Uterus (tissue), 4 donors: ENCODE results near the gene IL20RB. TPM values are rescaled to one million over a fixed set of nuclear protein-coding genes. Genes with fewer than 3 reads are reported as not detected.

ENCODE experiments used
- DNase-seq, 2 donors: peaks; one replicate each; pipeline ENCODE4 v3.0.0-alpha.2; 2019 to 2020
- H3K27ac ChIP-seq, 2 donors: fragments of 200-600 bp; sonication (generic); 1 replicate in 1 of 2; 2 replicates in 1 of 2; pipeline ENCODE4 v1.5.1; 2016 to 2018
- H3K27me3 ChIP-seq, 2 donors: fragments of 200-600 bp; sonication (generic); one replicate each; pipeline ENCODE4 v1.5.1; 2018 to 2019; ENCODE audit warnings: control low read depth in 1 of 2
- H3K36me3 ChIP-seq, 2 donors: fragments of 200-600 bp; sonication (generic); one replicate each; pipeline ENCODE4 v1.5.1; 2019; ENCODE audit warnings: control low read depth in 1 of 2
- H3K4me1 ChIP-seq, 2 donors: fragments of 200-600 bp; sonication (generic); one replicate each; pipeline ENCODE4 v1.5.1; 2018 to 2019; ENCODE audit warnings: control low read depth in 1 of 2
- H3K4me3 ChIP-seq, 2 donors: fragments of 200-600 bp; sonication (generic); 1 replicate in 1 of 2; 2 replicates in 1 of 2; pipeline ENCODE4 v1.5.1; 2018 to 2019; ENCODE audit warnings: mild to moderate bottlenecking in 1 of 2
- H3K9me3 ChIP-seq, 2 donors: fragments of 200-600 bp; sonication (generic); one replicate each; pipeline ENCODE4 v1.5.1; 2019; ENCODE audit warnings: control low read depth in 1 of 2
- CTCF ChIP-seq, 4 experiments: fragments of 200-600 bp in 2 of 4; fragments of 450-650 bp in 2 of 4; sonication (generic) in 2 of 4; IDR thresholded peaks; one replicate each; pipeline ENCODE4 v1.5.1; 2016 to 2019; ENCODE audit warnings: antibody characterized with exemption in 4 of 4, mild to moderate bottlenecking in 2 of 4, moderate library complexity in 1 of 4
- POLR2A ChIP-seq, 2 donors: fragments of 450-650 bp; IDR thresholded peaks; one replicate each; pipeline ENCODE4 v1.6.1; 2016; ENCODE audit warnings: antibody characterized with exemption in 2 of 2, mild to moderate bottlenecking in 1 of 2, moderate library complexity in 1 of 2
- intact Hi-C: fragments of 100-400 bp; cut with DNase I; formaldehyde crosslinking; loops from one replicate; pipeline ENCODE4 v1.15.1; 2023; ENCODE audit warnings: low total_unique reads
- total RNA-seq, 4 donors: library from RNA; depleted of rRNA in 3 of 4; stranded (reverse); fragments of >200 nt in 3 of 4; gene quantifications; one replicate each; pipeline versions ENCODE4 v1.1.0 to v1.2.4, GENCODE V29; 2014 to 2023
- donor health status: DM: yes; HTN: yes; CAD: no.

IL20RB gene
- total RNA-seq, 4 donors from 2014 or later, result 2.6 TPM; not detected in 3

GRCh38 chr3:136989781-136990524 is 32.2 kb downstream of the IL20RB start:
- intact Hi-C loops, result no loop called here

GRCh38 chr3:136990826-136991225 is 33.0 kb downstream of the IL20RB start:
- DNase-seq, result no peak
- TF ChIP-seq POLR2A (IDR thresholded peaks at IDR 0.05) (no peak), CTCF (IDR thresholded peaks at IDR 0.05) (no peak)
- Histone ChIP-seq H3K4me3 (no peak overlapping the region), H3K36me3 (no peaks in the 10 kb centered on the region), H3K9me3 (no peaks in the 10 kb centered on the region), H3K27ac (no peak overlapping the region), H3K4me1 (peaks cover 0 to 5% of the 10 kb centered on the region in 2 donors), H3K27me3 (no peaks in the 10 kb centered on the region)
- intact Hi-C loops, result no loop called here

More at GRCh38 chr3:136989781-136990524, 32.2 kb downstream of the IL20RB start:
- Histone ChIP-seq H3K27me3 (no peaks in the 10 kb centered on the region), H3K36me3 (no peaks in the 10 kb centered on the region), H3K27ac (no peak overlapping the region), H3K4me3 (no peak overlapping the region), H3K9me3 (no peaks in the 10 kb centered on the region), H3K4me1 (peaks cover 0 to 5% of the 10 kb centered on the region in 2 donors)
- no peak for DNase-seq
- TF ChIP-seq POLR2A (IDR thresholded peaks at IDR 0.05) (no peak), CTCF (IDR thresholded peaks at IDR 0.05) (no peak)

- intact Hi-C loops, result no loop called here
- DNase-seq, result no peak
- Histone ChIP-seq H3K27me3 (no peaks in the 10 kb centered on the region), H3K9me3 (no peaks in the 10 kb centered on the region), H3K4me1 (peaks cover 0 to 10% of the 10 kb centered on the region in 2 donors), H3K36me3 (no peaks in the 10 kb centered on the region), H3K27ac (no peak overlapping the region), H3K4me3 (no peak overlapping the region)
- TF ChIP-seq CTCF (IDR thresholded peaks at IDR 0.05) (no peak), POLR2A (IDR thresholded peaks at IDR 0.05) (no peak)
Observed at GRCh38 chr3:136992115-136992514, 34.3 kb downstream of the IL20RB start.

GRCh38 chr3:136994772-136995516 is 37.2 kb downstream of the IL20RB start:
- no peak overlapping the region for H3K4me3 ChIP-seq
- H3K4me1 ChIP-seq, result peaks cover 0 to 10% of the 10 kb centered on the region in 2 donors
- no peaks in the 10 kb centered on the region for H3K36me3 ChIP-seq
- H3K27ac ChIP-seq, result peak overlapping the region; percentile 75 to 87
- DNase-seq, result peak; percentile 82 to 86
- no peak for TF ChIP-seq POLR2A (IDR thresholded peaks at IDR 0.05)
- TF ChIP-seq CTCF (IDR thresholded peaks at IDR 0.05), result no peak
- no peaks in the 10 kb centered on the region for H3K27me3 ChIP-seq
- no peaks in the 10 kb centered on the region for H3K9me3 ChIP-seq
- intact Hi-C loops, result no loop called here

- no peak for TF ChIP-seq CTCF (IDR thresholded peaks at IDR 0.05)
- no peak for TF ChIP-seq POLR2A (IDR thresholded peaks at IDR 0.05)
- Histone ChIP-seq H3K27ac (peak overlapping the region; percentile 75 to 87), H3K27me3 (no peaks in the 10 kb centered on the region), H3K9me3 (no peaks in the 10 kb centered on the region), H3K4me1 (peaks cover 0 to 10% of the 10 kb centered on the region in 2 donors), H3K36me3 (no peaks in the 10 kb centered on the region), H3K4me3 (no peak overlapping the region)
- intact Hi-C loops, result no loop called here
- DNase-seq, result no peak
Observed at GRCh38 chr3:136995652-136996051, 37.9 kb downstream of the IL20RB start.
